ENCODE results near the gene GLS. TPM values are rescaled to one million over a fixed set of nuclear protein-coding genes. Genes with fewer than 3 reads are reported as not detected.

Gene GLS
- total RNA-seq, 3 donors from 2014 or later = 96.7 to 157 (median 133) TPM

- no peak for DNase-seq (ENCODE audit: low spot score in 2 of 2)
- H3K9me3 ChIP-seq = no peaks in the 10 kb centered on the region
- H3K27ac ChIP-seq = peak overlapping the region; percentile 90 to 95
- TF ChIP-seq POLR2AphosphoS5 (IDR thresholded peaks at IDR 0.05) (no peak), CTCF (IDR thresholded peaks at IDR 0.05) (no peak)
- H3K36me3 ChIP-seq = no peaks in the 10 kb centered on the region
- H3K4me1 ChIP-seq = peaks cover 0 to 6% of the 10 kb centered on the region in 2 donors
- intact Hi-C loops (cut with DNase I; ENCODE audit: low total_unique reads) = no loop called here
- H3K4me3 ChIP-seq = peak overlapping the region; percentile 87 to 94 (median 90)
- no peaks in the 10 kb centered on the region for H3K27me3 ChIP-seq
These were observed 133.0 kb downstream of the GLS start for GRCh38 chr2:191013682-191013931.

- intact Hi-C loops (cut with DNase I; ENCODE audit: low total_unique reads) = no loop called here
- TF ChIP-seq POLR2AphosphoS5 (IDR thresholded peaks at IDR 0.05) = peak; percentile 82 to 91 (median 89)
- peak; percentile 77 for TF ChIP-seq POLR2A (IDR thresholded peaks at IDR 0.05)
- TF ChIP-seq CTCF (IDR thresholded peaks at IDR 0.05) = peak; percentile 30 to 40 (median 38)
- Histone ChIP-seq H3K4me3 (peak within 1 kb of the TSS; percentile 87 to 94 (median 90)), H3K27me3 (no peaks in the 10 kb centered on the region), H3K36me3 (no peaks in the 10 kb centered on the region), H3K4me1 (peaks cover 0 to 6% of the 10 kb centered on the region in 2 donors), H3K27ac (peak within 1 kb of the TSS; percentile 90 to 95), H3K9me3 (no peaks in the 10 kb centered on the region)
- DNase-seq (ENCODE audit: low spot score in 2 of 2) = peak; percentile 88 to 92
These were observed 133.5 kb downstream of the GLS start, which contains the start of gene STAT1 for GRCh38 chr2:191013932-191014652. Gene STAT1 (minus strand): TSS chr2:191014171. CDS start chr2:191010003, 4,168 bp downstream.

- intact Hi-C loops (cut with DNase I; ENCODE audit: low total_unique reads) = no loop called here
These were observed 134.0 kb downstream of the GLS start for GRCh38 chr2:191014653-191015020.

More at GRCh38 chr2:191014653-191015020, 134.0 kb downstream of the GLS start:
- H3K4me3 ChIP-seq = peak overlapping the region; percentile 87 to 94 (median 90)
- H3K27me3 ChIP-seq = no peaks in the 10 kb centered on the region
- H3K36me3 ChIP-seq = no peaks in the 10 kb centered on the region
- DNase-seq (ENCODE audit: low spot score in 2 of 2) = no peak
- H3K27ac ChIP-seq = peak overlapping the region; percentile 90 to 95
- TF ChIP-seq POLR2AphosphoS5 (IDR thresholded peaks at IDR 0.05) (no peak), POLR2A (IDR thresholded peaks at IDR 0.05) (no peak), CTCF (IDR thresholded peaks at IDR 0.05) (no peak)
- H3K9me3 ChIP-seq = no peaks in the 10 kb centered on the region
- peaks cover 0 to 6% of the 10 kb centered on the region in 2 donors for H3K4me1 ChIP-seq

Other genes starting within 250 kb of the GLS start
- gene NAB1, start 231.7 kb upstream of the GLS start, total RNA-seq = 10 to 100 TPM; 40.2 to 76.2 (median 71.8) TPM
- 10 to 100 TPM; 44.2 to 79.6 (median 59.4) TPM for gene STAT1, start 133.3 kb downstream of the GLS start, total RNA-seq